Mesendoderm (in vitro differentiated cells): ENCODE data around the gene GRAMD4. TPM values are rescaled to one million over a fixed set of nuclear protein-coding genes. Genes with fewer than 3 reads are reported as not detected.

Experiments used
- DNase-seq: peaks from one replicate; pipeline ENCODE4 v3.0.0; 2013
- H2AK5ac ChIP-seq: 2 replicates; pipeline ENCODE4 v1.6.1; 2013; ENCODE audit warnings: low read length, inconsistent platforms
- H2BK120ac ChIP-seq: 2 replicates; pipeline ENCODE4 v1.6.1; 2013; ENCODE audit warnings: low read depth, mild to moderate bottlenecking, low read length, moderate library complexity, mixed read lengths
- H2BK15ac ChIP-seq: replicated peaks from 2 replicates; pipeline ENCODE4 v1.6.1; 2013; ENCODE audit warnings: low read depth, mild to moderate bottlenecking, moderate library complexity
- H2BK5ac ChIP-seq: 2 replicates; pipeline ENCODE4 v1.6.1; 2013; ENCODE audit warnings: low read length, inconsistent platforms
- H3K18ac ChIP-seq: 2 replicates; pipeline ENCODE4 v1.6.1; 2013; ENCODE audit warnings: mild to moderate bottlenecking, low read length, mixed read lengths
- H3K23ac ChIP-seq: one replicate; pipeline ENCODE4 v1.6.1; 2013; ENCODE audit warnings: low read length
- H3K27ac ChIP-seq: 2 replicates; pipeline ENCODE4 v1.5.1; 2013; ENCODE audit warnings: low read depth, mild to moderate bottlenecking, inconsistent platforms, low read length, moderate library complexity
- H3K27me3 ChIP-seq: 2 replicates; pipeline ENCODE4 v1.6.1; 2013; ENCODE audit warnings: low read length, control low read depth, mild to moderate bottlenecking, inconsistent platforms; ENCODE audit not compliant: insufficient read depth, poor library complexity
- H3K36me3 ChIP-seq: 2 replicates; pipeline ENCODE4 v1.6.1; 2013; ENCODE audit warnings: low read length, inconsistent platforms; ENCODE audit not compliant: control insufficient read depth, insufficient read depth
- H3K4ac ChIP-seq: one replicate; pipeline ENCODE4 v1.6.1; 2013; ENCODE audit warnings: low read depth, mild to moderate bottlenecking, low read length, moderate library complexity
- H3K4me1 ChIP-seq: 2 replicates; pipeline ENCODE4 v1.6.1; 2013; ENCODE audit warnings: low read depth, low read length, inconsistent platforms; ENCODE audit not compliant: control insufficient read depth
- H3K4me2 ChIP-seq: 2 replicates; pipeline ENCODE4 v1.6.1; 2013; ENCODE audit warnings: low read length
- H3K4me3 ChIP-seq: 2 replicates; pipeline ENCODE4 v1.5.1; 2013; ENCODE audit warnings: mild to moderate bottlenecking, low read length
- H3K56ac ChIP-seq: one replicate; pipeline ENCODE4 v1.6.1; 2013; ENCODE audit warnings: low read length
- H3K79me1 ChIP-seq: 2 replicates; pipeline ENCODE4 v1.6.1; 2013; ENCODE audit warnings: low read length, inconsistent platforms
- H3K79me2 ChIP-seq: 2 replicates; pipeline ENCODE4 v1.6.1; 2013; ENCODE audit warnings: mild to moderate bottlenecking, low read length; ENCODE audit not compliant: control insufficient read depth, insufficient read depth
- H3K9ac ChIP-seq: 2 replicates; pipeline ENCODE4 v1.6.1; 2013; ENCODE audit warnings: low read length, inconsistent platforms
- H4K5ac ChIP-seq: one replicate; pipeline ENCODE4 v1.6.1; 2013; ENCODE audit warnings: low read length
- H4K8ac ChIP-seq: one replicate; pipeline ENCODE4 v1.6.1; 2013; ENCODE audit warnings: low read depth, mild to moderate bottlenecking, control low read depth, low read length, moderate library complexity
- WGBS: extraction: QIAGEN DNeasy Blood & Tissue Kit; methylation state at CpG from one replicate; pipeline ENCODE4 v1.1.7; 2013; ENCODE audit warnings: low lambda C conversion rate, missing lambda C conversion rate; ENCODE audit not compliant: insufficient coverage; ENCODE audit errors: extremely low coverage; 5-methylcytosine and 5-hydroxymethylcytosine counted together
- polyA plus RNA-seq, 2 experiments: library from polyadenylated mRNA; stranded (reverse); fragments of 200-250 nt; gene quantifications; one replicate each; pipeline ENCODE4 v1.2.3, GENCODE V29; 2013

GRAMD4 gene, protein sequence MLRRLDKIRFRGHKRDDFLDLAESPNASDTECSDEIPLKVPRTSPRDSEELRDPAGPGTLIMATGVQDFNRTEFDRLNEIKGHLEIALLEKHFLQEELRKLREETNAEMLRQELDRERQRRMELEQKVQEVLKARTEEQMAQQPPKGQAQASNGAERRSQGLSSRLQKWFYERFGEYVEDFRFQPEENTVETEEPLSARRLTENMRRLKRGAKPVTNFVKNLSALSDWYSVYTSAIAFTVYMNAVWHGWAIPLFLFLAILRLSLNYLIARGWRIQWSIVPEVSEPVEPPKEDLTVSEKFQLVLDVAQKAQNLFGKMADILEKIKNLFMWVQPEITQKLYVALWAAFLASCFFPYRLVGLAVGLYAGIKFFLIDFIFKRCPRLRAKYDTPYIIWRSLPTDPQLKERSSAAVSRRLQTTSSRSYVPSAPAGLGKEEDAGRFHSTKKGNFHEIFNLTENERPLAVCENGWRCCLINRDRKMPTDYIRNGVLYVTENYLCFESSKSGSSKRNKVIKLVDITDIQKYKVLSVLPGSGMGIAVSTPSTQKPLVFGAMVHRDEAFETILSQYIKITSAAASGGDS
- polyA plus RNA-seq (2013, experiment 1 of 2): 5.7 TPM
- polyA plus RNA-seq (2013, experiment 2 of 2): 6.5 TPM

DNA sequence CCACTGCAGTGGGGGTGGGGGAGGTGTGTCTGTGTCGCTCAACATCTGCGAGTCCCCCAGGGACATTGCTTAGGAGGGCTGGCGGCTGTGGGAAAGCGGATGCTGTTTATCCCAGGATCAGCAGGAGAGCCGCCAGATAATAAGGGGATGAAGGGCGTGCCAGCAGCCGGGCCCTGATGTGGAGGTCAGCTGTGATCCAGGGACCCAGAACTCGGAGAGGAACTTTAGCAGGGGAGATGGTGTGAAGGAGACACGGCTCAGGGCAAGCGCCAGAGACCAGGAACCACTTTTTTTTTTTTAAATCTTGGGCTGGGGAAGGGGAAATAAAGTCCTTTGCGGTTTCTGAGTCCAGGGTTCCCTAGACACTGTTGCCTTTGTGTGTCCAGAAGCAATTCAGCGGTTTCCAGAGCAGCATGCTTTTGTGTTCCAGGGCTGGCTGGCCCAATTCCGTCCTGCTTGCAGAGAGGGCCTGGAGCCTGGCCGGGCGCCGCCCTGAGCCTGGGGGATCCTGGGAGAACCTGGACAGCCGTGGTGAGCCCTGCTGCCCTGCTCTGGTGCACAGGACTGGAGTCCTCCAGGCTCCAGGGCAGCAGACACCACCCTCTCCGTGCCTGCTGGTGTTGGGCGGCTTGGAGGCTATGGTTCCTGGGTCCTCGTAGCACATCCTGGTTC, at the start of gene GRAMD4:
TSS of gene GRAMD4 (plus strand) at position 557 of the 672 bp plus-strand sequence. CDS start 6,414 bp downstream, outside the sequence.
- Histone ChIP-seq H4K5ac (no peak within 1 kb of the TSS), H3K9ac (no peak within 1 kb of the TSS), H3K4me1 (no peaks in the 10 kb centered on the region), H3K79me1 (no peaks in the 10 kb centered on the region), H3K36me3 (no peaks in the 10 kb centered on the region), H3K27ac (no peak within 1 kb of the TSS), H3K4ac (no peak within 1 kb of the TSS), H2BK15ac (no peak within 1 kb of the TSS), H3K23ac (no peak within 1 kb of the TSS), H2BK120ac (no peak within 1 kb of the TSS), H3K56ac (no peak within 1 kb of the TSS), H2BK5ac (no peak within 1 kb of the TSS), H3K4me3 (no peak within 1 kb of the TSS), H4K8ac (no peak within 1 kb of the TSS), H3K27me3 (no peaks in the 10 kb centered on the region), H3K18ac (no peak within 1 kb of the TSS), H3K79me2 (no peaks in the 10 kb centered on the region), H2AK5ac (no peak within 1 kb of the TSS), H3K4me2 (no peak within 1 kb of the TSS)
- WGBS: no CpG with 5 or more reads among the region's 20 CpGs
- DNase-seq: peak; percentile 21

DNA sequence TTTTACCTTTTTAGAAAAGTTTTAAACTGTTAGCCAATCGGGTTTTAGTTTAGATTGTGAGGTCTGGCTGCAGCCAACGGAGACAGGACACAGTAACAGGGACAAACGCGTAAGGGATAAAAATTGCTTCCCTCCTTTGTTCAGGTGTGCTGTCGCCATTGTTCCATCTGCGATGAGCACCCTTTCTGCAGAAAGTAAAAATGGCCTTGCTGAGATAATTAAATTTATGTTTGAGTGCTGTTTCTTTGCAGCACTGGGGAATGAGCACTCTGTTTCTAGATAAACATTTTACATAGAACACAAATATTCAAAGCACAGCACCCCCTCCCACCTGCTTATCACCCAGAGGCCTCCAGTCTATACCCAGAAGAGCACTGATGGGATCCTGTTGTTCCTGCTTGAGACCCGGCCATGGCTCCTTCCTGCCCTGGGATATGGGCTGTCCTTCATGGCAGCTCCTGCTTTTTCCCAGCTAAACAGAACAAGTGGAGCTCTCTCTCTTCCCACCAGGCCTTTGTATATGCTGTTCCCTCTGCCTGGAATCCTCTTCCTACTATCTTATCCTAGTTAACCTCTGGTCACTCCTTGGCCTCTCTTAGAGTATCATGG, 48.4 kb upstream of the GRAMD4 start:
- H3K27ac ChIP-seq: no peak overlapping the region
- no peak overlapping the region for H4K5ac ChIP-seq
- no peak overlapping the region for H2BK5ac ChIP-seq
- H3K4me2 ChIP-seq: no peak overlapping the region
- H3K18ac ChIP-seq: no peak overlapping the region
- H3K79me1 ChIP-seq: no peaks in the 10 kb centered on the region
- no peak overlapping the region for H3K4ac ChIP-seq
- H3K36me3 ChIP-seq: no peaks in the 10 kb centered on the region
- H3K23ac ChIP-seq: no peak overlapping the region
- no peak overlapping the region for H3K56ac ChIP-seq
- no peaks in the 10 kb centered on the region for H3K27me3 ChIP-seq
- no peak overlapping the region for H2AK5ac ChIP-seq
- no peak for DNase-seq
- H3K79me2 ChIP-seq: no peaks in the 10 kb centered on the region
- WGBS: no CpG with 5 or more reads among the region's 7 CpGs
- H3K4me1 ChIP-seq: peaks cover 3% of the 10 kb centered on the region
- no peak overlapping the region for H3K4me3 ChIP-seq
- H3K9ac ChIP-seq: no peak overlapping the region
- H2BK120ac ChIP-seq: no peak overlapping the region
- H4K8ac ChIP-seq: no peak overlapping the region
- no peak overlapping the region for H2BK15ac ChIP-seq

DNA sequence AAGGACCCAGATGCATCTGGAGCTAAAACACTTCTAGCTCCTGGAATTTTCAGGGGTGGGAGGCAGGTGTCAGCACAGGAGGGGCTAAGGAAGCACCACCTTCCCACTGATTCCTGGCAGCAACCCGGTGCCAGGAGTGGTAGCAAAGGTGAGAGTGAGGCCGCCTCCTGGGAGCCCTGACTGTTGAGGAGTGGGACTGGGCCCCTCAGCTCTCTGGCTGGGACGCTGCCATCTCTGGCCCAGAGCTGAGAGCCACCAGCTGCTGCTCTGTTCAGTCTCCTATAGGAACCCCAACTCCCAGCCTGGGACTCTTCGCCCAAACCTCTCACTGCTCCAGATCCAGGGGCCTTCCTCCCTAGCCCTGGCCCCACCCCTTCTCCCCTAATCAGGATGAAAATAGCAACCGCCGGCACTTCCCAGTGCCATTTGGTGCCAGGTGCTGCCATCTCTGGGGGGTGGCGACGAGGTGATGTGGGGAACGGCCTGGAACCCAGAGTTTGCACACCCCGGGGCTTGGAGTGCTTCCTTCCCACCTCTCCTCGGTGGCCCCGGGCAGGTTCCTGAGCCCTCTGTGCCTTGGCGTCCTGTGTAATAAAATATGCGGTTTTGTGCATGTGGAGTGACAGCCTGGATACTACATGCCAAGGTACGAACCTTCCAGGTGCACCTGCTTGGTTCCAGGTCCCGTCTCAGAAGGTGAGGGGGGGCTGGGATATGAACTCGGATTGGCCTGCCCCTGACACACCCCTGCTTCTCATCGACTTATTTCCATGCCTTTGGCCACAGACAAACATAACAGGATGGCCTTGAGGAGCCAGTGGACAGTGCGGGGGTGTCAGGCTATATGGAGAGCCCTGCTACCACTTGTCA, 47.0 kb upstream of the GRAMD4 start:
- H2BK120ac ChIP-seq: no peak overlapping the region
- H3K27ac ChIP-seq: no peak overlapping the region
- no peak overlapping the region for H3K4me2 ChIP-seq
- H3K79me2 ChIP-seq: no peaks in the 10 kb centered on the region
- H3K36me3 ChIP-seq: no peaks in the 10 kb centered on the region
- DNase-seq: no peak
- WGBS: no CpG with 5 or more reads among the region's 19 CpGs
- H3K23ac ChIP-seq: no peak overlapping the region
- no peak overlapping the region for H4K5ac ChIP-seq
- H3K27me3 ChIP-seq: no peaks in the 10 kb centered on the region
- H3K4me3 ChIP-seq: no peak overlapping the region
- no peaks in the 10 kb centered on the region for H3K79me1 ChIP-seq
- H2AK5ac ChIP-seq: no peak overlapping the region
- H3K56ac ChIP-seq: no peak overlapping the region
- no peak overlapping the region for H3K4ac ChIP-seq
- no peak overlapping the region for H3K9ac ChIP-seq
- H3K4me1 ChIP-seq: peaks cover 3% of the 10 kb centered on the region
- no peak overlapping the region for H2BK15ac ChIP-seq
- no peak overlapping the region for H2BK5ac ChIP-seq
- H4K8ac ChIP-seq: no peak overlapping the region
- no peak overlapping the region for H3K18ac ChIP-seq

DNA sequence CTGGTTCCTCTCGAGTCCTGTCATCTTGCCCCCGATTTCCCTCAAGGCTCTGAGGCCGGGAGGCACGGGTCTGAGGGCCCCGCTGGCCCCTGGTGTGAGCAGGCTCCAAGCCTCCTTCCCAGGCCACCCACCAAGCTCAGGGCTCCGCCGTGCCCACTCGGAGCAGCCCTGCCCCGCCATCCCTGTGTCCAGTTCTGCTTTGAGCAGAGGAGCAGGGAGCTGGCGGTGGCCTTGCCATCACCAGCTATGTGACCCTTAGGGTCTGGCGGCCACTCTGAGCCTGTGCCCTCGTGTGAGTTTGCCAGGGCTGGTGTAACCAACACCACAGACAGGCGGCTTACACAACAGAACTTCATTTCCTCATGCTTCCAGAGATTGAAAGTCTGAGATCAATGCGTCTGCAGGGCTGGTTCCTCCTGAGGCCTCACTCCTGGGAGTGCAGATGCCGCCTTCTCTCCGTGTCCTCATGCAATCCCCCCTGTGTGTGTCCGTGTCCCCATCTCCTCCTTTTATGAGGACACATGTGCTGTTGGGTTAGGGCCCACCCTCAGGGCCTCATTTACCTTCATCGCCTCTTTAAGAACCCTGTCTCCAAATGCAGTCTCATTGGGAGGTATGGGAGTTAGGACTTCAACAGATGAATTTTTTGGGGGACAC, 46.3 kb upstream of the GRAMD4 start:
- no peaks in the 10 kb centered on the region for H3K36me3 ChIP-seq

DNA sequence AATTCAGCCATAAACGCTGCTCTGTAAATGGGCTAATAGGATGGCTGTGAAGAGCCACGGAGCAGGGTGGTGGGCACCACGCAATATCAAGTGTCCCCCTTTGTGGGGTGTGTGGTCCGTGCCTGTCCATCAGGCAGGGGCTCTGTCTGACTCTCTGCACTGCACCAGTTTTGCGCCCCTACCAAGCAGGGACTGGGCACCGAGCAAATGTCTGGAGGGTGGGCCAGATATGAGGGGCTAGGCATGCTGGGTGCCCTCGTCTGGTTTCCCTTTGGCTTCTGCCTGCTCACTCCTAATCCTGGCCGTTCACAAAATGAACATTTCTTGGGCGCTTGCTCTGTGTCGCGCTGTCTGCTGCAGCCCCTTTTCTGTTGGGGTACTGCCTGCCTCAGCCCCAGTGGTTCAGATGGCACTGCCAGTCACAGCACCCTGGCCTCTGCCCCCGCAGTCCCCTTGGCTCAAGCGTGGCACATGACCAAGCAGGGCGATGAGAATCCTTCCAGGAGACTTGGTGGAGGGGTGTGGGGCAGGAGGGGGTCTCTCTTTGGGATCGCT, 45.7 kb upstream of the GRAMD4 start:
- no peak overlapping the region for H3K4me2 ChIP-seq
- no peaks in the 10 kb centered on the region for H3K27me3 ChIP-seq
- no peaks in the 10 kb centered on the region for H3K79me1 ChIP-seq
- H3K79me2 ChIP-seq: no peaks in the 10 kb centered on the region
- no peak overlapping the region for H3K27ac ChIP-seq
- no peak overlapping the region for H3K9ac ChIP-seq
- no peak overlapping the region for H3K23ac ChIP-seq
- H3K18ac ChIP-seq: no peak overlapping the region
- no peaks in the 10 kb centered on the region for H3K36me3 ChIP-seq
- H2AK5ac ChIP-seq: no peak overlapping the region
- no peak overlapping the region for H3K4me3 ChIP-seq
- no peak overlapping the region for H3K56ac ChIP-seq
- peaks cover 3% of the 10 kb centered on the region for H3K4me1 ChIP-seq
- H2BK15ac ChIP-seq: no peak overlapping the region
- no peak overlapping the region for H3K4ac ChIP-seq
- no peak overlapping the region for H4K8ac ChIP-seq
- no peak overlapping the region for H4K5ac ChIP-seq
- no peak overlapping the region for H2BK120ac ChIP-seq
- DNase-seq: no peak
- no peak overlapping the region for H2BK5ac ChIP-seq
- WGBS: no CpG with 5 or more reads among the region's 15 CpGs

More for the DNA sequence above, 46.3 kb upstream of the GRAMD4 start:
- no CpG with 5 or more reads among the region's 18 CpGs for WGBS
- Histone ChIP-seq H2AK5ac (no peak overlapping the region), H3K4me1 (peaks cover 3% of the 10 kb centered on the region), H3K18ac (no peak overlapping the region), H2BK5ac (no peak overlapping the region), H3K27me3 (no peaks in the 10 kb centered on the region), H3K56ac (no peak overlapping the region), H4K5ac (no peak overlapping the region), H4K8ac (no peak overlapping the region), H3K9ac (no peak overlapping the region), H3K4ac (no peak overlapping the region), H3K79me2 (no peaks in the 10 kb centered on the region), H2BK120ac (no peak overlapping the region), H3K4me2 (no peak overlapping the region), H2BK15ac (no peak overlapping the region), H3K4me3 (no peak overlapping the region), H3K23ac (no peak overlapping the region), H3K27ac (no peak overlapping the region), H3K79me1 (no peaks in the 10 kb centered on the region)
- no peak for DNase-seq
